Esophagus squamous epithelium (tissue), 5 donors: ENCODE data around the gene STK10. TPM values are rescaled to one million over a fixed set of nuclear protein-coding genes. Genes with fewer than 3 reads are reported as not detected.

Experiments used
- DNase-seq: peaks from one replicate; lab custom pipeline; 2025; lab: John Stamatoyannopoulos, UW
- H3K27ac ChIP-seq, 4 donors: fragments of 200-600 bp; sonication (generic); one replicate each; pipeline ENCODE4 v1.5.1; 2016 to 2019; ENCODE audit warnings: mild to moderate bottlenecking in 1 of 4
- H3K27me3 ChIP-seq, 4 donors: fragments of 200-600 bp; sonication (generic); 1 replicate in 3 of 4; 2 replicates in 1 of 4; pipeline versions ENCODE4 v1.5.1 to v1.6.0; 2017 to 2021; ENCODE audit warnings: antibody characterized with exemption in 1 of 4
- H3K36me3 ChIP-seq, 3 donors: fragments of 200-600 bp; sonication (generic); one replicate each; pipeline ENCODE4 v1.5.1; 2016 to 2019
- H3K4me1 ChIP-seq, 3 donors: fragments of 200-600 bp; sonication (generic); one replicate each; pipeline ENCODE4 v1.5.1; 2017 to 2019
- H3K4me3 ChIP-seq, 4 donors: fragments of 200-600 bp; sonication (generic); 1 replicate in 3 of 4; 2 replicates in 1 of 4; pipeline ENCODE4 v1.5.1; 2016 to 2019; ENCODE audit warnings: mild to moderate bottlenecking in 2 of 4, moderate library complexity in 1 of 4
- H3K9me3 ChIP-seq, 3 donors: fragments of 200-600 bp; sonication (generic); one replicate each; pipeline ENCODE4 v1.5.1; 2016 to 2019
- CTCF ChIP-seq, 6 experiments: fragments of 450-650 bp in 4 of 6; fragments of 200-600 bp in 2 of 6; sonication (generic) in 2 of 6; IDR thresholded peaks; one replicate each; pipeline ENCODE4 v1.5.1; 2016 to 2019; ENCODE audit warnings: antibody characterized with exemption in 6 of 6, mild to moderate bottlenecking in 4 of 6, moderate library complexity in 4 of 6
- POLR2A ChIP-seq, 4 donors: fragments of 450-650 bp; IDR thresholded peaks; one replicate each; pipeline ENCODE4 v1.6.1; 2017; ENCODE audit warnings: antibody characterized with exemption in 4 of 4, mild to moderate bottlenecking in 4 of 4, moderate library complexity in 3 of 4
- WGBS, 2 donors: methylation state at CpG; one replicate each; pipeline ENCODE4 v1.1.5; 2018; 5-methylcytosine and 5-hydroxymethylcytosine counted together
- intact Hi-C: fragments of 100-400 bp; cut with DNase I; formaldehyde crosslinking; loops from one replicate; pipeline ENCODE4 v1.15.0; 2022
- total RNA-seq, 4 donors: library from RNA; depleted of rRNA; stranded (reverse); fragments of >200 nt; gene quantifications; one replicate each; pipeline ENCODE4 v1.1.0, GENCODE V29; 2016
- donor health status: DM: yes; HTN: yes; CAD: no.

STK10 gene
- total RNA-seq, 4 donors from 2014 or later: 5.4 to 15.6 (median 8.9) TPM

- Histone ChIP-seq H3K4me3 (no peak overlapping the region), H3K36me3 (peaks cover 0 to 19% (median 0%) of the 10 kb centered on the region in 3 donors), H3K9me3 (no peaks in the 10 kb centered on the region), H3K27ac (peak overlapping the region in 1 of 4 donors; percentile 36), H3K27me3 (no peaks in the 10 kb centered on the region), H3K4me1 (peaks cover 0 to 15% (median 3%) of the 10 kb centered on the region in 3 donors)
- TF ChIP-seq CTCF (IDR thresholded peaks at IDR 0.05) (no peak), POLR2A (IDR thresholded peaks at IDR 0.05) (no peak)
- WGBS, 2 donors: 81 to 88% methylated on average over 7 to 10 of the region's 10 CpGs
- no peak for DNase-seq
- intact Hi-C loops: no loop called here
These were observed 58.6 kb downstream of the STK10 start for GRCh38 chr5:172129256-172129910.

GRCh38 chr5:172127581-172127980 lies 60.4 kb downstream of the STK10 start:
- TF ChIP-seq CTCF (IDR thresholded peaks at IDR 0.05): no peak
- TF ChIP-seq POLR2A (IDR thresholded peaks at IDR 0.05): no peak
- Histone ChIP-seq H3K4me3 (no peak overlapping the region), H3K27ac (no peak overlapping the region), H3K36me3 (peaks cover 0 to 19% (median 0%) of the 10 kb centered on the region in 3 donors), H3K9me3 (no peaks in the 10 kb centered on the region), H3K4me1 (peaks cover 0 to 5% (median 0%) of the 10 kb centered on the region in 3 donors), H3K27me3 (no peaks in the 10 kb centered on the region)
- DNase-seq: no peak
- intact Hi-C loops: no loop called here
- 75 to 100% methylated on average over 4 of the region's 5 CpGs for WGBS, 2 donors

GRCh38 chr5:172123269-172123692 lies 64.7 kb downstream of the STK10 start:
- WGBS, 2 donors: 29 to 60% methylated on average over 4 of the region's 4 CpGs
- TF ChIP-seq POLR2A (IDR thresholded peaks at IDR 0.05): no peak
- TF ChIP-seq CTCF (IDR thresholded peaks at IDR 0.05): peak in 1 of 6 experiments; percentile 11
- Histone ChIP-seq H3K36me3 (peaks cover 0 to 19% (median 0%) of the 10 kb centered on the region in 3 donors), H3K27me3 (no peaks in the 10 kb centered on the region), H3K9me3 (no peaks in the 10 kb centered on the region), H3K4me1 (peaks cover 0 to 16% (median 0%) of the 10 kb centered on the region in 3 donors), H3K4me3 (no peak overlapping the region), H3K27ac (no peak overlapping the region)
- intact Hi-C loops: no loop called here
- no peak for DNase-seq

GRCh38 chr5:172119921-172120688 lies 67.9 kb downstream of the STK10 start:
- no peak for DNase-seq
- no peak for TF ChIP-seq POLR2A (IDR thresholded peaks at IDR 0.05)
- intact Hi-C loops: no loop called here
- peaks cover 0 to 18% (median 0%) of the 10 kb centered on the region in 3 donors for H3K36me3 ChIP-seq
- H3K9me3 ChIP-seq: no peaks in the 10 kb centered on the region
- H3K4me3 ChIP-seq: no peak overlapping the region
- 75 to 88% methylated on average over 7 to 9 of the region's 12 CpGs for WGBS, 2 donors
- H3K27me3 ChIP-seq: no peaks in the 10 kb centered on the region
- peaks cover 0 to 20% (median 0%) of the 10 kb centered on the region in 3 donors for H3K4me1 ChIP-seq
- H3K27ac ChIP-seq: no peak overlapping the region

GRCh38 chr5:172118891-172119290 lies 69.1 kb downstream of the STK10 start:
- Histone ChIP-seq H3K9me3 (no peaks in the 10 kb centered on the region), H3K27ac (no peak overlapping the region), H3K36me3 (peaks cover 0 to 15% (median 0%) of the 10 kb centered on the region in 3 donors), H3K4me3 (no peak overlapping the region), H3K4me1 (peaks cover 0 to 27% (median 0%) of the 10 kb centered on the region in 3 donors), H3K27me3 (no peaks in the 10 kb centered on the region)
- intact Hi-C loops: no loop called here
- DNase-seq: no peak
- 73 to 82% methylated on average over 5 to 11 of the region's 11 CpGs for WGBS, 2 donors
- no peak for TF ChIP-seq CTCF (IDR thresholded peaks at IDR 0.05)
- TF ChIP-seq POLR2A (IDR thresholded peaks at IDR 0.05): no peak
